HepG2 (cell line): ENCODE data around the gene CMC4. TPM values are rescaled to one million over a fixed set of nuclear protein-coding genes. Genes with fewer than 3 reads are reported as not detected.

Experiments
- ATAC-seq: fragments of 200-7000 bp; cut with Tn5 transposase; 3 replicates; pipeline ENCODE4 v1.9.1; 2020; ENCODE audit warnings: mild to moderate bottlenecking, moderate library complexity
- BruUV-seq: library from RNA; stranded (reverse); fragments of 400-500 nt; replicated peaks from 2 replicates; lab custom pipeline; 2021; lab: Mats Ljungman, UMichigan
- CTCF ChIA-PET: fragments of 300-600 bp; formaldehyde crosslinking; extraction: SDS; loops from one replicate; lab custom pipeline; 2021; ENCODE audit warnings: low total read pairs, inconsistent platforms, low intra/inter-chr PET ratio; lab: Yijun Ruan, JAX
- POLR2A ChIA-PET: fragments of 350-600 bp; sonication (Branson Sonifier 250); formaldehyde crosslinking; loops from one replicate; lab custom pipeline; 2020; ENCODE audit warnings: antibody characterized with exemption, inconsistent platforms; lab: Yijun Ruan, JAX
- DNase-seq: peaks from one replicate; pipeline ENCODE4 v3.0.0-alpha.2; 2015; ENCODE audit warnings: low spot score
- FAIRE-seq: peaks from 3 replicates; lab custom pipeline; 2011; peaks lifted over from hg19 to GRCh38; lab: Jason Lieb, UNC
- H2AFZ ChIP-seq: one replicate; pipeline ENCODE4 v1.6.1; 2011; ENCODE audit warnings: low read length, inconsistent platforms
- H3K27ac ChIP-seq: fragments of 300-600 bp; 3 replicates; pipeline ENCODE4 v1.8.0; 2011; ENCODE audit warnings: mixed run types, mild to moderate bottlenecking, mixed read lengths, low read length, inconsistent platforms; ENCODE audit not compliant: insufficient read depth; ENCODE audit errors: extremely low read length
- H3K27me3 ChIP-seq, 2 experiments: fragments of 200-600 bp in 1 of 2; 2 replicates in 1 of 2; 3 replicates in 1 of 2; pipeline versions ENCODE4 v1.6.0 to v1.8.0; 2011; ENCODE audit warnings: low read length in 2 of 2, mild to moderate bottlenecking in 2 of 2, moderate library complexity in 2 of 2, inconsistent platforms in 1 of 2; ENCODE audit not compliant: insufficient read depth in 2 of 2, control insufficient read depth in 1 of 2
- H3K36me3 ChIP-seq, 2 experiments: fragments of 200-600 bp in 1 of 2; replicated peaks in 1 of 2; 2 replicates in 1 of 2; 3 replicates in 1 of 2; pipeline versions ENCODE4 v1.5.1 to v1.8.0; 2011; ENCODE audit warnings: low read length in 2 of 2, inconsistent platforms in 1 of 2; ENCODE audit not compliant: insufficient read depth in 2 of 2, control insufficient read depth in 1 of 2
- H3K4me1 ChIP-seq: 2 replicates; pipeline ENCODE4 v1.5.1; 2012; ENCODE audit warnings: low read length, inconsistent platforms; ENCODE audit not compliant: insufficient read depth
- H3K4me2 ChIP-seq: 2 replicates; pipeline ENCODE4 v1.6.0; 2011; ENCODE audit warnings: low read depth, low read length, inconsistent platforms
- H3K4me3 ChIP-seq, 3 experiments: fragments of 200-600 bp in 1 of 3; sonication (generic), shearing (Covaris generic) in 1 of 3; replicated peaks in 1 of 3; 2 replicates each; pipeline ENCODE4 v1.5.1; 2011 to 2016; ENCODE audit warnings: low read length in 3 of 3, inconsistent platforms in 2 of 3, low read depth in 2 of 3, mild to moderate bottlenecking in 2 of 3, control low read depth in 1 of 3, mixed read lengths in 1 of 3; ENCODE audit not compliant: insufficient read depth in 1 of 3
- H3K79me2 ChIP-seq: one replicate; pipeline ENCODE4 v1.6.1; 2011; ENCODE audit warnings: low read length, inconsistent platforms; ENCODE audit not compliant: insufficient read depth
- H3K9ac ChIP-seq: 2 replicates; pipeline ENCODE4 v1.6.0; 2011; ENCODE audit warnings: mild to moderate bottlenecking, low read depth, low read length, inconsistent platforms; ENCODE audit not compliant: insufficient read depth
- H3K9me3 ChIP-seq: 2 replicates; pipeline ENCODE4 v1.5.1; 2012; ENCODE audit warnings: mild to moderate bottlenecking, low read length
- H4K20me1 ChIP-seq: 2 replicates; pipeline ENCODE4 v1.6.0; 2011; ENCODE audit warnings: inconsistent platforms, mild to moderate bottlenecking, low read length, moderate library complexity; ENCODE audit not compliant: insufficient read depth
- FOSL1 ChIP-seq: sonication (generic); formaldehyde crosslinking; IDR thresholded peaks from 2 replicates; pipeline ENCODE4 v1.9.0; 2021; ENCODE audit warnings: missing genetic modification reagents, borderline replicate concordance
- HDAC1 ChIP-seq: sonication (generic); formaldehyde crosslinking; IDR thresholded peaks from 2 replicates; pipeline ENCODE4 v1.5.1; 2020; ENCODE audit warnings: mild to moderate bottlenecking, missing genetic modification reagents
- NCOR1 ChIP-seq: fragments of 200-600 bp; sonication (generic); IDR thresholded peaks from 2 replicates; pipeline ENCODE4 v1.7.0; 2017; ENCODE audit warnings: antibody characterized with exemption, low read length, borderline replicate concordance
- PRPF4 ChIP-seq: fragments of 200-400 bp; formaldehyde crosslinking; IDR thresholded peaks from 2 replicates; pipeline ENCODE4 v1.6.1; 2016; ENCODE audit warnings: low read length, low read depth; ENCODE audit not compliant: poor library complexity, severe bottlenecking
- PTBP1 ChIP-seq: fragments of 200-400 bp; formaldehyde crosslinking; IDR thresholded peaks from 2 replicates; pipeline ENCODE4 v1.6.1; 2018; ENCODE audit warnings: low read length, low read depth; ENCODE audit not compliant: poor library complexity, severe bottlenecking
- RXRB ChIP-seq: IDR thresholded peaks from 2 replicates; pipeline ENCODE4 v1.6.1; 2016; ENCODE audit warnings: borderline replicate concordance, missing genetic modification reagents, missing compliant biosample characterization
- SAFB2 ChIP-seq: sonication (generic); formaldehyde crosslinking; IDR thresholded peaks from 2 replicates; pipeline ENCODE4 v1.5.1; 2020; ENCODE audit warnings: missing genetic modification reagents, low read depth, mild to moderate bottlenecking, borderline replicate concordance
- SMARCC2 ChIP-seq: fragments of 450-650 bp; IDR thresholded peaks from 2 replicates; pipeline ENCODE4 v1.6.1; 2017; ENCODE audit warnings: antibody characterized with exemption, mild to moderate bottlenecking
- SSRP1 ChIP-seq: IDR thresholded peaks from 2 replicates; pipeline ENCODE4 v1.6.1; 2016; ENCODE audit warnings: control low read depth
- SYNCRIP ChIP-seq: fragments of 200-400 bp; formaldehyde crosslinking; IDR thresholded peaks from 2 replicates; pipeline ENCODE4 v1.6.1; 2018; ENCODE audit warnings: mild to moderate bottlenecking, low read depth, low read length; ENCODE audit not compliant: insufficient read depth
- ZKSCAN5 ChIP-seq: sonication (generic); formaldehyde crosslinking; IDR thresholded peaks from 2 replicates; pipeline ENCODE4 v1.5.1; 2020; ENCODE audit warnings: mild to moderate bottlenecking, missing genetic modification reagents
- ZNF124 ChIP-seq: sonication (generic); formaldehyde crosslinking; IDR thresholded peaks from 2 replicates; pipeline ENCODE4 v1.4.0; 2020; ENCODE audit warnings: missing genetic modification reagents
- ZNF274 ChIP-seq: sonication (generic); formaldehyde crosslinking; IDR thresholded peaks from 2 replicates; pipeline ENCODE4 v1.5.1; 2020; ENCODE audit warnings: mild to moderate bottlenecking, missing genetic modification reagents
- ZNF501 ChIP-seq: sonication (generic); formaldehyde crosslinking; IDR thresholded peaks from 2 replicates; pipeline ENCODE4 v1.5.1; 2020; ENCODE audit warnings: mild to moderate bottlenecking, moderate library complexity, missing genetic modification reagents
- ZNF572 ChIP-seq: sonication (generic); formaldehyde crosslinking; IDR thresholded peaks from 2 replicates; pipeline ENCODE4 v1.5.1; 2020; ENCODE audit warnings: mild to moderate bottlenecking, missing genetic modification reagents
- WGBS: methylation state at CpG from one replicate; pipeline ENCODE4 v1.1.6; 2017; ENCODE audit warnings: low lambda C conversion rate; 5-methylcytosine and 5-hydroxymethylcytosine counted together
- in situ Hi-C: cut with HindIII; loops from 2 replicates; pipeline ENCODE4 v1.10.0; 2017; ENCODE audit warnings: low pct_unique_long_range_greater_than_20kb; ENCODE audit not compliant: extremely low pct_ligation_motif_present
- intact Hi-C: fragments of 100-400 bp; cut with micrococcal nuclease; formaldehyde crosslinking; loops from one replicate; pipeline ENCODE4 v1.10.0; 2022; ENCODE audit not compliant: unreplicated experiment
- polyA plus RNA-seq, 8 experiments: library from polyadenylated mRNA; depleted of rRNA in 3 of 8; stranded (reverse) in 7 of 8; unstranded in 1 of 8; fragments of >200 nt; fragmentation: Illumina TruSeq in 4 of 8; extraction: Trizol in 4 of 8; gene quantifications; 2 replicates each; pipeline versions ENCODE4 v1.2.1 to v1.2.3, GENCODE V29; 2011 to 2016; ENCODE audit warnings: low read depth in 4 of 8, missing spikeins in 1 of 8, mixed read lengths in 1 of 8; ENCODE audit not compliant: insufficient read depth in 1 of 8
- total RNA-seq, 5 experiments: library from RNA; depleted of rRNA; stranded (reverse); fragments of >200 nt; fragmentation: Illumina TruSeq; extraction: Trizol; gene quantifications; 2 replicates each; pipeline ENCODE4 v1.2.3, GENCODE V29; 2016; ENCODE audit warnings: low read depth in 1 of 5
- TF ChIP-seq, protein P1 (sequence below): sonication (generic); formaldehyde crosslinking; IDR thresholded peaks from 2 replicates; pipeline ENCODE4 v1.5.0; 2020; ENCODE audit warnings: missing genetic modification reagents
- TF ChIP-seq, protein P2 (sequence below): sonication (generic); formaldehyde crosslinking; IDR thresholded peaks from 2 replicates; pipeline ENCODE4 v1.4.0; 2020; ENCODE audit warnings: missing genetic modification reagents, borderline replicate concordance

CMC4 gene
- total and polyA plus RNA-seq, 2 of the 13 experiments (the other 11 are each of a cell fraction or from before 2014, with no cell fraction given): 5.6 to 11.5 TPM

DNA sequence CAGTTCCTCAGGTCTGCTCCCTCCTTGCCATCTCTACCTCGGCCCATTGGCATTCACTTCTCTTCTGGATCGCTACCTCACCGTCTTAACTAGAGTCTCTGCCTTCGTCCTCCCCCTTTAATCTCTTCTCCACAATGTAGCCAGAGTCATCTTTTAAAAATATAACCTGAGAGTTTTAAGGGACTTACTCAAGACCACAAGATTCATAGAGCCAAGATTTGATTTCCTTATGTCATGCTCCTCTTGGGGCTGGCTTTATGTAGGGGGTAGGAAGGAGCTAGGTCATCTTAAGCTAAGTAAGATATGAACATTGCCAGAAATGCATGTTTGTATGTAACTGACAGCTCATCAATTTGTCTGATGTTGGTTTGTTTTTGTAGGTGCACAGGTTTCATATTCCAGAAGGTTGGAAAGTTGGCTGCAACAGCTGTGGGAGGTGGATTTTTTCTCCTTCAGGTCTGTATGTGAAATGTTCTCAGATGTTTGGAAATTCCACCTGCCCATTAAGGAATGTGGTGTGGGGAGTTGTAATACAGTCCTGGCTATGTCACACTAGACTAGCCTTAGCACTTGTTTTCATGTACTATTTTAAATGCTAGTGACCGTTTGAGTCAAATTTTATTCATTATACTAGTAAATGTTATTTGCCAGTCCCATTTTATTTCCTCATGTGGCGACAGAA is 24.7 kb downstream of the CMC4 start:
- WGBS: 94% methylated on average over 6 of the region's 6 CpGs
- no peaks in the 10 kb centered on the region for H3K27me3 ChIP-seq
- DNase-seq (no peak), FAIRE-seq (no peak), ATAC-seq (no peak)
- H4K20me1 ChIP-seq: no peaks in the 10 kb centered on the region
- H3K79me2 ChIP-seq: no peaks in the 10 kb centered on the region
- POLR2A ChIA-PET: no interaction called here
- H3K4me3 ChIP-seq: no peak overlapping the region
- CTCF ChIA-PET: no interaction called here
- TF ChIP-seq ZKSCAN5 (CRISPR knock-in tag) (no peak), ZNF124 (no peak), SMARCC2 (no peak), PRPF4 (no peak), HDAC1 (CRISPR knock-in tag) (no peak), NCOR1 (no peak), PTBP1 (no peak), SYNCRIP (no peak), ZNF501 (CRISPR knock-in tag) (no peak), ZNF274 (CRISPR knock-in tag) (no peak), SAFB2 (CRISPR knock-in tag) (no peak), SSRP1 (CRISPR knock-in tag) (no peak), RXRB (CRISPR knock-in tag) (no peak), FOSL1 (no peak), ZNF572 (CRISPR knock-in tag) (no peak)
- TF ChIP-seq, protein P1, sequence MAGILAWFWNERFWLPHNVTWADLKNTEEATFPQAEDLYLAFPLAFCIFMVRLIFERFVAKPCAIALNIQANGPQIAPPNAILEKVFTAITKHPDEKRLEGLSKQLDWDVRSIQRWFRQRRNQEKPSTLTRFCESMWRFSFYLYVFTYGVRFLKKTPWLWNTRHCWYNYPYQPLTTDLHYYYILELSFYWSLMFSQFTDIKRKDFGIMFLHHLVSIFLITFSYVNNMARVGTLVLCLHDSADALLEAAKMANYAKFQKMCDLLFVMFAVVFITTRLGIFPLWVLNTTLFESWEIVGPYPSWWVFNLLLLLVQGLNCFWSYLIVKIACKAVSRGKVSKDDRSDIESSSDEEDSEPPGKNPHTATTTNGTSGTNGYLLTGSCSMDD (CRISPR knock-in tag): no peak
- TF ChIP-seq, protein P2, sequence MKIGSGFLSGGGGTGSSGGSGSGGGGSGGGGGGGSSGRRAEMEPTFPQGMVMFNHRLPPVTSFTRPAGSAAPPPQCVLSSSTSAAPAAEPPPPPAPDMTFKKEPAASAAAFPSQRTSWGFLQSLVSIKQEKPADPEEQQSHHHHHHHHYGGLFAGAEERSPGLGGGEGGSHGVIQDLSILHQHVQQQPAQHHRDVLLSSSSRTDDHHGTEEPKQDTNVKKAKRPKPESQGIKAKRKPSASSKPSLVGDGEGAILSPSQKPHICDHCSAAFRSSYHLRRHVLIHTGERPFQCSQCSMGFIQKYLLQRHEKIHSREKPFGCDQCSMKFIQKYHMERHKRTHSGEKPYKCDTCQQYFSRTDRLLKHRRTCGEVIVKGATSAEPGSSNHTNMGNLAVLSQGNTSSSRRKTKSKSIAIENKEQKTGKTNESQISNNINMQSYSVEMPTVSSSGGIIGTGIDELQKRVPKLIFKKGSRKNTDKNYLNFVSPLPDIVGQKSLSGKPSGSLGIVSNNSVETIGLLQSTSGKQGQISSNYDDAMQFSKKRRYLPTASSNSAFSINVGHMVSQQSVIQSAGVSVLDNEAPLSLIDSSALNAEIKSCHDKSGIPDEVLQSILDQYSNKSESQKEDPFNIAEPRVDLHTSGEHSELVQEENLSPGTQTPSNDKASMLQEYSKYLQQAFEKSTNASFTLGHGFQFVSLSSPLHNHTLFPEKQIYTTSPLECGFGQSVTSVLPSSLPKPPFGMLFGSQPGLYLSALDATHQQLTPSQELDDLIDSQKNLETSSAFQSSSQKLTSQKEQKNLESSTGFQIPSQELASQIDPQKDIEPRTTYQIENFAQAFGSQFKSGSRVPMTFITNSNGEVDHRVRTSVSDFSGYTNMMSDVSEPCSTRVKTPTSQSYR: no peak
- H3K4me1 ChIP-seq: no peaks in the 10 kb centered on the region
- H2AFZ ChIP-seq: no peak overlapping the region
- 0 out of 5 replicates have a peak, but pooled peaks cover 0 to under 1% of the 10 kb centered on the region in 2 experiments for H3K36me3 ChIP-seq
- H3K4me2 ChIP-seq: no peak overlapping the region
- no TSS peak for BruUV-seq
- H3K9me3 ChIP-seq: no peaks in the 10 kb centered on the region
- H3K27ac ChIP-seq: no peak overlapping the region
- no peak overlapping the region for H3K9ac ChIP-seq
- intact Hi-C loops (no loop called here), in situ Hi-C loops (no loop called here)
